K562 (cell line): ENCODE measurements around the gene UBTD1. TPM values are rescaled to one million over a fixed set of nuclear protein-coding genes. Genes with fewer than 3 reads are reported as not detected.
A peak's percentile ranks its signal among the peaks of the same experiment; 100 is the strongest.

Source experiments
- ATAC-seq: fragments of 200-7000 bp; cut with Tn5 transposase; 3 replicates; pipeline ENCODE4 v1.9.1; 2020; ENCODE audit warnings: moderate library complexity
- BruUV-seq: library from RNA; stranded (reverse); fragments of 400-500 nt; replicated peaks from 2 replicates; lab custom pipeline; 2021; lab: Mats Ljungman, UMichigan
- CTCF ChIA-PET: fragments of 300-600 bp; formaldehyde crosslinking; extraction: SDS; loops from one replicate; lab custom pipeline; 2021; ENCODE audit warnings: low intra/inter-chr PET ratio; lab: Yijun Ruan, JAX
- POLR2A ChIA-PET: fragments of 300-600, 350-650 bp; sonication (Branson Sonifier 250); formaldehyde crosslinking; extraction: SDS; loops from one replicate; lab custom pipeline; 2021; ENCODE audit warnings: antibody characterized with exemption, inconsistent platforms; lab: Yijun Ruan, JAX
- DNase-seq, 4 experiments: peaks; one replicate each; pipeline versions ENCODE4 v3.0.0 to v3.0.0-alpha.2; 2011 to 2018; ENCODE audit warnings: low spot score in 3 of 4, mixed read lengths in 3 of 4; ENCODE audit errors: extremely low read depth in 1 of 4
- FAIRE-seq: peaks from 2 replicates; lab custom pipeline; 2011; peaks lifted over from hg19 to GRCh38; lab: Jason Lieb, UNC
- H2AFZ ChIP-seq: 2 replicates; pipeline ENCODE4 v1.6.0; 2011; ENCODE audit warnings: low read depth, low read length, control low read depth, inconsistent platforms
- H3K27ac ChIP-seq: fragments of 200-600 bp; 3 replicates; pipeline ENCODE4 v1.8.0; 2011; ENCODE audit warnings: low read depth, mild to moderate bottlenecking, control low read depth, inconsistent platforms, low read length, moderate library complexity, mixed read lengths; ENCODE audit errors: extremely low read depth
- H3K27me3 ChIP-seq, 2 experiments: fragments of 300-600 bp in 1 of 2; 2 replicates in 1 of 2; 3 replicates in 1 of 2; pipeline versions ENCODE4 v1.6.0 to v1.8.0; 2011; ENCODE audit warnings: inconsistent platforms in 2 of 2, low read length in 2 of 2, mild to moderate bottlenecking in 1 of 2, mixed read lengths in 1 of 2, moderate library complexity in 1 of 2; ENCODE audit not compliant: control insufficient read depth in 2 of 2, insufficient read depth in 2 of 2
- H3K36me3 ChIP-seq: fragments of 300-600 bp; 3 replicates; pipeline ENCODE4 v1.8.0; 2011; ENCODE audit warnings: mild to moderate bottlenecking, low read length, inconsistent platforms; ENCODE audit not compliant: control insufficient read depth, insufficient read depth
- H3K4me1 ChIP-seq, 2 experiments: fragments of 200-600 bp in 1 of 2; replicated peaks in 1 of 2; 2 replicates in 1 of 2; 3 replicates in 1 of 2; pipeline versions ENCODE4 v1.5.1 to v1.8.0; 2011; ENCODE audit warnings: inconsistent platforms in 2 of 2, low read length in 2 of 2, mild to moderate bottlenecking in 1 of 2, mixed read lengths in 1 of 2, moderate library complexity in 1 of 2; ENCODE audit not compliant: control insufficient read depth in 2 of 2, insufficient read depth in 2 of 2
- H3K4me2 ChIP-seq: 2 replicates; pipeline ENCODE4 v1.6.1; 2011; ENCODE audit warnings: low read length, control low read depth, inconsistent platforms, mixed read lengths; ENCODE audit not compliant: insufficient read depth
- H3K4me3 ChIP-seq: fragments of 200-600 bp; sonication (generic), shearing (Covaris generic); 2 replicates; pipeline ENCODE4 v1.5.1; 2016; ENCODE audit warnings: control low read depth, inconsistent platforms
- H3K79me2 ChIP-seq: fragments of 200-600 bp; 3 replicates; pipeline ENCODE4 v1.8.0; 2011; ENCODE audit warnings: low read length, inconsistent platforms; ENCODE audit not compliant: control insufficient read depth, insufficient read depth
- H3K9ac ChIP-seq, 2 experiments: 2 replicates each; pipeline versions ENCODE4 v1.6.0 to v1.6.1; 2011; ENCODE audit warnings: low read depth in 2 of 2, low read length in 2 of 2, control low read depth in 1 of 2, inconsistent platforms in 1 of 2, mild to moderate bottlenecking in 1 of 2, mixed read lengths in 1 of 2; ENCODE audit not compliant: insufficient read depth in 1 of 2
- H3K9me1 ChIP-seq: one replicate; pipeline ENCODE4 v1.6.0; 2011; ENCODE audit warnings: inconsistent platforms, mild to moderate bottlenecking, low read length, moderate library complexity; ENCODE audit not compliant: control insufficient read depth, insufficient read depth
- H3K9me3 ChIP-seq: replicated peaks from 2 replicates; pipeline ENCODE4 v1.5.1; 2011; ENCODE audit warnings: low read depth, low read length, inconsistent platforms; ENCODE audit not compliant: control insufficient read depth, insufficient read depth
- H4K20me1 ChIP-seq: replicated peaks from 2 replicates; pipeline ENCODE4 v1.6.1; 2011; ENCODE audit warnings: low read length, inconsistent platforms, mixed read lengths; ENCODE audit not compliant: control insufficient read depth, insufficient read depth
- FOXA1 ChIP-seq: fragments of 450-650 bp; IDR thresholded peaks from 2 replicates; pipeline ENCODE4 v1.6.1; 2016; ENCODE audit warnings: mild to moderate bottlenecking, borderline replicate concordance
- GABPB1 ChIP-seq: sonication (generic); formaldehyde crosslinking; IDR thresholded peaks from 2 replicates; pipeline ENCODE4 v1.8.0; 2022; ENCODE audit warnings: mild to moderate bottlenecking, missing genetic modification reagents
- HDAC6 ChIP-seq: IDR thresholded peaks from 2 replicates; pipeline ENCODE4 v1.6.1; 2012; ENCODE audit warnings: low read depth, mild to moderate bottlenecking, control low read depth, inconsistent platforms, low read length, moderate library complexity
- ILK ChIP-seq: fragments of 450-650 bp; IDR thresholded peaks from 2 replicates; pipeline ENCODE4 v1.6.1; 2016; ENCODE audit warnings: missing genetic modification characterization, low read depth, mild to moderate bottlenecking, missing compliant biosample characterization, moderate library complexity, borderline replicate concordance
- NFIX ChIP-seq: fragments of 250-450 bp; sonication (Bioruptor Pico); IDR thresholded peaks from 2 replicates; pipeline ENCODE4 v1.4.0; 2020; ENCODE audit warnings: low read depth, mild to moderate bottlenecking, moderate library complexity
- PML ChIP-seq: IDR thresholded peaks from 2 replicates; pipeline ENCODE4 v1.6.1; 2012; ENCODE audit warnings: low read length, inconsistent platforms
- SAFB ChIP-seq: fragments of 200-400 bp; formaldehyde crosslinking; IDR thresholded peaks from 2 replicates; pipeline ENCODE4 v1.6.1; 2017; ENCODE audit warnings: low read depth, low read length, borderline replicate concordance
- TRIM24 ChIP-seq, 2 experiments: fragments of 450-650 bp; IDR thresholded peaks; 2 replicates each; pipeline ENCODE4 v1.6.1; 2016
- YBX1 ChIP-seq: fragments of 450-650 bp; IDR thresholded peaks from 2 replicates; pipeline ENCODE4 v1.7.1; 2016; ENCODE audit warnings: mild to moderate bottlenecking
- ZNF212 ChIP-seq: fragments of 450-650 bp; formaldehyde crosslinking; IDR thresholded peaks from 2 replicates; pipeline ENCODE4 v1.4.0; 2020; ENCODE audit warnings: mild to moderate bottlenecking
- ZNF668 ChIP-seq: fragments of 250-450 bp; sonication (Bioruptor Pico); IDR thresholded peaks from 2 replicates; pipeline ENCODE4 v1.8.0; 2022; ENCODE audit warnings: mild to moderate bottlenecking, inconsistent platforms
- ZNF79 ChIP-seq: fragments of 250-450 bp; sonication (Bioruptor Pico); IDR thresholded peaks from 2 replicates; pipeline ENCODE4 v1.4.0; 2020; ENCODE audit warnings: low read depth, mild to moderate bottlenecking, moderate library complexity
- WGBS: fragments of 100-300 bp; shearing (Covaris generic); methylation state at CpG from one replicate; pipeline ENCODE4 v1.1.6; 2016; ENCODE audit warnings: low coverage, mixed read lengths; ENCODE audit not compliant: insufficient coverage; ENCODE audit errors: missing lambda C conversion rate; 5-methylcytosine and 5-hydroxymethylcytosine counted together
- in situ Hi-C: fragments of 300-500 bp; cut with MboI; formaldehyde crosslinking; loops from 4 replicates; pipeline ENCODE4 v1.15.0; 2018; ENCODE audit warnings: inconsistent platforms, mixed read lengths
- intact Hi-C: fragments of 100-400 bp; cut with micrococcal nuclease; formaldehyde crosslinking; loops from 2 replicates; pipeline ENCODE4 v1.14.2; 2022
- polyA plus RNA-seq, 8 experiments: library from polyadenylated mRNA; depleted of rRNA in 4 of 8; stranded (reverse) in 5 of 8; unstranded in 3 of 8; fragments of >200 nt; fragmentation: Nextera tagmentation in 2 of 8; fragmentation: Illumina TruSeq in 1 of 8; extraction: Ambion mirVana in 2 of 8; extraction: Trizol in 1 of 8; gene quantifications; 2 replicates each; pipeline versions ENCODE4 v1.2.1 to v1.2.3, GENCODE V29; 2011 to 2014; ENCODE audit warnings: inconsistent platforms in 1 of 8, missing spikeins in 1 of 8
- total RNA-seq, 7 experiments: library from RNA; depleted of rRNA in 6 of 7; stranded (reverse); fragments of >200 nt in 6 of 7; fragmentation: Illumina TruSeq in 2 of 7; extraction: Trizol in 2 of 7; gene quantifications; 2 replicates each; pipeline versions ENCODE4 v1.2.1 to v1.2.3, GENCODE V29; 2011 to 2021; ENCODE audit warnings: low replicate concordance in 1 of 7
- TF ChIP-seq, protein P1 (sequence below): fragments of 250-450 bp; sonication (Bioruptor Pico); IDR thresholded peaks from 2 replicates; pipeline ENCODE4 v1.8.0; 2021; ENCODE audit warnings: mild to moderate bottlenecking, moderate library complexity

The UBTD1 gene
- total and polyA plus RNA-seq, 9 of the 15 experiments (the other 6 are each of a cell fraction or from before 2014, with no cell fraction given): 0.08 to 1.6 (median 0.81) TPM; not detected in 1

DNA sequence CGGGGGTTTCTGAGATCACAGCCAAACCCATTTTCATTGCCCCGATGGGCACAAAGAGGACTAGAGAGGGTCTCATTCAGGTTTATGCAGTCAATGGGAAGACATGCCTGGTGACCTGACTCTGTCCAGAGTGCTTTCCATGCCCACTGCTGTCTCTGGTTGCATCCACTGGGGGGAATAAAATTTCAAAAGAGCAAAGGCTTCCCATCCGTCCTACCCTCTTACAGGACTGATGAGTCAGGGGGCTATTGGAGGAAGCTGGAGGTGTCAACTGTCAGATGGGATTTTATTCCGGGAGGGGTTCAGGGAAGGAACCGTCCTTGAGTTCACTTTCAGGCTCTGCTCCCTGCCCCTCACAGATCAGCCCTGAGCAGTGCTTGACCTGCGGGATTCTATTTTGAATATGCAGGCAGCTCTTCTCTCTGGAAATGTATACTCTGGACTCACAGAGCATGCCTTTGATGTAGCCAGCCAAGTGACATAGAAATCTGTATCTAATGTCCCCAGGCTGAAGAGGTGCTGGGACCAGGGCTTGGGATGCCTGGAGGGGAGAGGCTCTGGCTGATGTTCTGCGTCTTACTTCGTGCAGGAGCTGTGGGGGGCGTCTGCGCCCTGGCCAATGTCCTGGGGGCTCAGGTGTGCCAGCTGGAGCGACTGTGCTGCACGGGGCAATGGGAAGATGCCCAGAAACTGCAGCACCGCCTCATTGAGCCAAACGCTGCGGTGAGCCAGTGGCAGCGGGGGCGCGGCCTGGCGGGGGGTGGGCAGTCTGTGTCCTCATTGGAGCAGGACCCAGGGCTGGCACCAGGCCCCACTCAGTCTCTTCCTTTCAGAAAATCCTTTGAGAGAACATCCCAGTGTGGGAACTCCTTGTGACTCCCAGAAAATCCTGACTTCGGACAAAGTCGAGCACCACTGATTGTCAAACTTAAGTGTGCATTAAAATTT lies 102.8 kb downstream of the UBTD1 start (continued):
- no peak for TF ChIP-seq ILK (tag)
- TF ChIP-seq NFIX: no peak
- TF ChIP-seq FOXA1: no peak
- TF ChIP-seq, all 486 proteins: peak for 0

DNA sequence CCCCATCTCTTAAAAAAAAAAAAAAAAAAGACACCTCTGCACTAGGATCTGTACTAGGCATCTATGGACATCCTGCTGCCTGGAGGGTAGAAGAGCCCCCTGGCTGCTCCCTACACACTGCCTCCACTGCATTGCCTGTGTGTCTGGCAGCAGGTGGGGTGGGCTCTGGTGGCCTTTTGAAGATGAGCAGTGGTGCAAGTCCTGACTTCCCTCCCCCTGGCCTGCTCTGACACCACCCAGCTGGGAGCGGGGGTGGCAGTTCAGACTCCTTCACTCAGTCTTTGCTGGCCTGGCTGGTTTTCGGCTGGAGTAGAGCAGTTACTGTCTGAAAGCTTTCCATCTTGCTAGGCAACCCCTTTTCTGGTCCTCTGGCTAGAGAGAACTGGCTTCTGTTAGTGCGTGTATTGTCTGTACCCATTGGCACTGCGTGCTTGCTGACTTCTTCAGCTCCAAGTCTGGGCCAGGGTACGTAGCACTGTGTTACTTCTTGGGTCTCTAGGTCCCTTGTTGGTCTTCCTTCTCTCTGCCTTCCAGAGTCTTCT lies 108.4 kb downstream of the UBTD1 start:
- ATAC-seq (no peak), FAIRE-seq (no peak), DNase-seq (no peak)
- CTCF ChIA-PET: no interaction called here
- BruUV-seq: no TSS peak
- Histone ChIP-seq H3K4me1 (peaks cover 0 to 5% of the 10 kb centered on the region in 2 experiments; a peak in 2 of 5 replicates), H3K4me2 (no peak overlapping the region), H3K9me1 (no peaks in the 10 kb centered on the region), H4K20me1 (no peaks in the 10 kb centered on the region), H3K4me3 (no peak overlapping the region), H2AFZ (no peak overlapping the region), H3K27ac (no peak overlapping the region), H3K9ac (peak overlapping the region in 1 of 2 experiments; percentile 35; a peak in 1 of 4 replicates), H3K27me3 (no peaks in the 10 kb centered on the region), H3K79me2 (no peaks in the 10 kb centered on the region), H3K36me3 (no peaks in the 10 kb centered on the region), H3K9me3 (no peaks in the 10 kb centered on the region)
- intact Hi-C loops (no loop called here), in situ Hi-C loops (no loop called here)
- POLR2A ChIA-PET: no interaction called here
- TF ChIP-seq GABPB1 (CRISPR knock-in tag) (no peak), PML (no peak), TRIM24 (IDR thresholded peaks at IDR 0.05) (no peak), ZNF79 (CRISPR knock-in tag) (no peak), HDAC6 (no peak), YBX1 (no peak), SAFB (no peak), ZNF668 (CRISPR knock-in tag) (no peak), ZNF212 (no peak)
- TF ChIP-seq, protein P1, sequence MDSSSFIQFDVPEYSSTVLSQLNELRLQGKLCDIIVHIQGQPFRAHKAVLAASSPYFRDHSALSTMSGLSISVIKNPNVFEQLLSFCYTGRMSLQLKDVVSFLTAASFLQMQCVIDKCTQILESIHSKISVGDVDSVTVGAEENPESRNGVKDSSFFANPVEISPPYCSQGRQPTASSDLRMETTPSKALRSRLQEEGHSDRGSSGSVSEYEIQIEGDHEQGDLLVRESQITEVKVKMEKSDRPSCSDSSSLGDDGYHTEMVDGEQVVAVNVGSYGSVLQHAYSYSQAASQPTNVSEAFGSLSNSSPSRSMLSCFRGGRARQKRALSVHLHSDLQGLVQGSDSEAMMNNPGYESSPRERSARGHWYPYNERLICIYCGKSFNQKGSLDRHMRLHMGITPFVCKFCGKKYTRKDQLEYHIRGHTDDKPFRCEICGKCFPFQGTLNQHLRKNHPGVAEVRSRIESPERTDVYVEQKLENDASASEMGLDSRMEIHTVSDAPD: no peak
- 64% methylated on average over 5 of the region's 5 CpGs for WGBS
